ENCODE measurements around the gene MAN1A1.

MAN1A1 gene

DNA sequence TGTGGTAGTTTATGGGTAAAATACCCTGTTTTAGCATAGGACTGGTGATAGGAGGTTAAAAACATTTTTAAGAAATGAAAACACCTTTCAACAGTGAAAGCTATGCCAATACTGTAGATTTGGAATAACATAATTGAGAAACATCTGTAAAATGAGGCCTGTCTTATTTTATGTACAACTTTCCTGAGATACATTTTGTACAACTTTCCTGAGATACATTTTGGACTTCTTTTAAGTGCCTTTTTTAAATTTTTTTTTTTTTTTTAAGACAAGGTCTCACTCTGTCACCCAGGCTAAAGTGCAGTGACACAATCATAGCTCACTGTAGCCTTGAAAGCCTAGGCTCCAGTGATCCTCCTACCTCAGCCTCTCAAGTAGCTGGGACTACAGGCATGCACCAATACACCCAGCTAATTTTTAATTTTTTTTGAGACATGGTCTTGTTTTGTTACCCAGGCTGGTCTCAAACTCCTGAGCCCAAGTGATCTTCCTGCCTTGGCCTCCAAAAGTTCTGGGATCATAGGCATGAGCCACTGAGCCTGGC lies 84.6 kb downstream of the MAN1A1 start:
- no peak for TF ChIP-seq CREB1 (IDR thresholded peaks at IDR 0.05; ENCODE audit: low read depth)
- TF ChIP-seq TEAD4 (IDR thresholded peaks at IDR 0.05), result no peak
- no peak for TF ChIP-seq CEBPB (IDR thresholded peaks at IDR 0.05)
- TF ChIP-seq, protein P1, sequence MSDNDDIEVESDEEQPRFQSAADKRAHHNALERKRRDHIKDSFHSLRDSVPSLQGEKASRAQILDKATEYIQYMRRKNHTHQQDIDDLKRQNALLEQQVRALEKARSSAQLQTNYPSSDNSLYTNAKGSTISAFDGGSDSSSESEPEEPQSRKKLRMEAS (IDR thresholded peaks at IDR 0.05), result no peak
- TF ChIP-seq TAF1 (IDR thresholded peaks at IDR 0.05; ENCODE audit: low read depth), result no peak
- TF ChIP-seq EP300 (IDR thresholded peaks at IDR 0.05; ENCODE audit: borderline replicate concordance), result no peak
- no peak for TF ChIP-seq FOXM1 (IDR thresholded peaks at IDR 0.05; ENCODE audit: borderline replicate concordance, low read depth)
- TF ChIP-seq, protein P2, sequence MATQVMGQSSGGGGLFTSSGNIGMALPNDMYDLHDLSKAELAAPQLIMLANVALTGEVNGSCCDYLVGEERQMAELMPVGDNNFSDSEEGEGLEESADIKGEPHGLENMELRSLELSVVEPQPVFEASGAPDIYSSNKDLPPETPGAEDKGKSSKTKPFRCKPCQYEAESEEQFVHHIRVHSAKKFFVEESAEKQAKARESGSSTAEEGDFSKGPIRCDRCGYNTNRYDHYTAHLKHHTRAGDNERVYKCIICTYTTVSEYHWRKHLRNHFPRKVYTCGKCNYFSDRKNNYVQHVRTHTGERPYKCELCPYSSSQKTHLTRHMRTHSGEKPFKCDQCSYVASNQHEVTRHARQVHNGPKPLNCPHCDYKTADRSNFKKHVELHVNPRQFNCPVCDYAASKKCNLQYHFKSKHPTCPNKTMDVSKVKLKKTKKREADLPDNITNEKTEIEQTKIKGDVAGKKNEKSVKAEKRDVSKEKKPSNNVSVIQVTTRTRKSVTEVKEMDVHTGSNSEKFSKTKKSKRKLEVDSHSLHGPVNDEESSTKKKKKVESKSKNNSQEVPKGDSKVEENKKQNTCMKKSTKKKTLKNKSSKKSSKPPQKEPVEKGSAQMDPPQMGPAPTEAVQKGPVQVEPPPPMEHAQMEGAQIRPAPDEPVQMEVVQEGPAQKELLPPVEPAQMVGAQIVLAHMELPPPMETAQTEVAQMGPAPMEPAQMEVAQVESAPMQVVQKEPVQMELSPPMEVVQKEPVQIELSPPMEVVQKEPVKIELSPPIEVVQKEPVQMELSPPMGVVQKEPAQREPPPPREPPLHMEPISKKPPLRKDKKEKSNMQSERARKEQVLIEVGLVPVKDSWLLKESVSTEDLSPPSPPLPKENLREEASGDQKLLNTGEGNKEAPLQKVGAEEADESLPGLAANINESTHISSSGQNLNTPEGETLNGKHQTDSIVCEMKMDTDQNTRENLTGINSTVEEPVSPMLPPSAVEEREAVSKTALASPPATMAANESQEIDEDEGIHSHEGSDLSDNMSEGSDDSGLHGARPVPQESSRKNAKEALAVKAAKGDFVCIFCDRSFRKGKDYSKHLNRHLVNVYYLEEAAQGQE (IDR thresholded peaks at IDR 0.05; ENCODE audit: low read depth), result no peak
- TF ChIP-seq RAD21 (IDR thresholded peaks at IDR 0.05; ENCODE audit: low read depth), result no peak

DNA sequence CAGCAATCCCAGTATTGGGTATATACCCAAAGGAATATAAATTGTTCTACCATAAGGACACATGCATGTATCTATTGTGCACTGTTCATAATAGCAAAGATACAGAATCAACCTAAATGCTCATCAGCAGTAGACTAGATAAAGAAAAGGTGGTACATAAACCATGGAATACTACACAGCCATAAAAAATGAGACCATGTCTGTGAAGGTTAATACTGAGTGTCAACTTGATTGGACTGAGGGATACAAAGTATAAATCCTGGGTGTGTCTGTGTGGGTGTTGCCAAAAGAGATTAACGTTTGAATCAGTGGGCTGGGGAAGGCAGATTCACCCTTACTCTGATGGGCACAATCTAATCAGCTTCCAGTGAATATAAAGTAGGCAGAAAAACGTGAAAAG lies 86.9 kb downstream of the MAN1A1 start:
- TF ChIP-seq FOXM1 (IDR thresholded peaks at IDR 0.05; ENCODE audit: borderline replicate concordance, low read depth) (no peak), CEBPB (IDR thresholded peaks at IDR 0.05) (no peak), CREB1 (IDR thresholded peaks at IDR 0.05; ENCODE audit: low read depth) (no peak), EP300 (IDR thresholded peaks at IDR 0.05; ENCODE audit: borderline replicate concordance) (no peak), RAD21 (IDR thresholded peaks at IDR 0.05; ENCODE audit: low read depth) (no peak), NFIC (IDR thresholded peaks at IDR 0.05) (no peak), ZBTB7A (IDR thresholded peaks at IDR 0.05; ENCODE audit: low read depth) (no peak), YY1 (IDR thresholded peaks at IDR 0.05; ENCODE audit: low read depth) (no peak), TEAD4 (IDR thresholded peaks at IDR 0.05) (no peak), TAF1 (IDR thresholded peaks at IDR 0.05; ENCODE audit: low read depth) (no peak), TCF12 (IDR thresholded peaks at IDR 0.05; ENCODE audit: low read depth) (no peak), EGR1 (IDR thresholded peaks at IDR 0.05) (no peak)
- TF ChIP-seq, protein P3, sequence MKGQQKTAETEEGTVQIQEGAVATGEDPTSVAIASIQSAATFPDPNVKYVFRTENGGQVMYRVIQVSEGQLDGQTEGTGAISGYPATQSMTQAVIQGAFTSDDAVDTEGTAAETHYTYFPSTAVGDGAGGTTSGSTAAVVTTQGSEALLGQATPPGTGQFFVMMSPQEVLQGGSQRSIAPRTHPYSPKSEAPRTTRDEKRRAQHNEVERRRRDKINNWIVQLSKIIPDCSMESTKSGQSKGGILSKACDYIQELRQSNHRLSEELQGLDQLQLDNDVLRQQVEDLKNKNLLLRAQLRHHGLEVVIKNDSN (IDR thresholded peaks at IDR 0.05), result no peak
- TF ChIP-seq, protein P2 (IDR thresholded peaks at IDR 0.05; ENCODE audit: low read depth), result no peak
- TF ChIP-seq, protein P1 (IDR thresholded peaks at IDR 0.05), result no peak

DNA sequence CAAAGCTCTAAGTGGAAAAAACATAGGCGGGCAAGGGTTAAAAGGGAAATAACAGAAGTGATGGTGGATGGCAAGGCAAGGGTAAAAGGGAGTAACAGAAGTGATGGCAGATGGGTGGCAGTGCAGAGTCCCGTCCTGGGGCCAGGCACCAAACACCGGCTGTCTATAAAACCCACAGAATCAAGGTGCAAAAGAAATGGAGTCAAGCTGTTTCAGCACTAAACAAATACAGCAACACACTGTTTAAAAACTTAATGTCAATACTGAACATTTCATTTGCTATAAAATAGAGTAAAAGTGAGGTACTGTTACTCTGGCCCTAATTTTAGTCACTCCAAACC lies 87.6 kb downstream of the MAN1A1 start:
- TF ChIP-seq CEBPB (IDR thresholded peaks at IDR 0.05) (no peak), EP300 (IDR thresholded peaks at IDR 0.05; ENCODE audit: borderline replicate concordance) (no peak), EGR1 (IDR thresholded peaks at IDR 0.05) (no peak), FOXM1 (IDR thresholded peaks at IDR 0.05; ENCODE audit: borderline replicate concordance, low read depth) (no peak), NFIC (IDR thresholded peaks at IDR 0.05) (no peak), TEAD4 (IDR thresholded peaks at IDR 0.05) (no peak), TAF1 (IDR thresholded peaks at IDR 0.05; ENCODE audit: low read depth) (no peak), TCF12 (IDR thresholded peaks at IDR 0.05; ENCODE audit: low read depth) (no peak), YY1 (IDR thresholded peaks at IDR 0.05; ENCODE audit: low read depth) (no peak), RAD21 (IDR thresholded peaks at IDR 0.05; ENCODE audit: low read depth) (no peak), CREB1 (IDR thresholded peaks at IDR 0.05; ENCODE audit: low read depth) (no peak), ZBTB7A (IDR thresholded peaks at IDR 0.05; ENCODE audit: low read depth) (no peak)
- TF ChIP-seq, protein P2 (IDR thresholded peaks at IDR 0.05; ENCODE audit: low read depth), result no peak
- TF ChIP-seq, protein P1 (IDR thresholded peaks at IDR 0.05), result no peak
- TF ChIP-seq, protein P3 (IDR thresholded peaks at IDR 0.05), result no peak

DNA sequence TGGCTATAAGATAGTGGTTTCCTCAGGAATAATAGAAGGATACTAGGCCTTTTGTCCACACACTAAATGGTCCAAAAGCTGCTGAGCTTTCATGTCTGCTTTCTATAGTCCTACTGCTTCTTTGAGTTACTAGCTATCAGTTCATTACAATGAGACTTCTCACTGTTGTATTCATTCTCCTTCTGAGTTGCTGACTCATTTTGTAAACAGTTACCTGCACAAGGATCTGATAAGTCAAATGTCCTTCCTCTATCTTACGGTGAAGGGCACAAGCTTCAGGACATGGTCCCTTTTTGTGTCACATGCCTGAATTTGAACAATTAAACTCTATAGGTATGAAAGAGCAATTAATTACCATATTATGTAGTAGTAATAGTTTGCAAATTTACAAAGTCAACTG lies 90.5 kb downstream of the MAN1A1 start:
- TF ChIP-seq, protein P2 (IDR thresholded peaks at IDR 0.05; ENCODE audit: low read depth), result no peak
- TF ChIP-seq EP300 (IDR thresholded peaks at IDR 0.05; ENCODE audit: borderline replicate concordance) (no peak), YY1 (IDR thresholded peaks at IDR 0.05; ENCODE audit: low read depth) (no peak), ZBTB7A (IDR thresholded peaks at IDR 0.05; ENCODE audit: low read depth) (no peak)

Data from Ishikawa (cell line).